Panc1 (cell line): Measurements from ENCODE around the gene BMI1.

ENCODE experiments used
- POLR2AphosphoS5 ChIP-seq: IDR thresholded peaks from 2 replicates; pipeline ENCODE4 v1.6.1; 2012; ENCODE audit warnings: mild to moderate bottlenecking, low read depth, low read length, moderate library complexity
- TCF7L2 ChIP-seq: IDR thresholded peaks from 2 replicates; pipeline ENCODE4 v1.6.1; 2011; ENCODE audit warnings: mild to moderate bottlenecking, low read depth, low read length, inconsistent platforms
- TF ChIP-seq, protein P1 (sequence below): fragments of 450-650 bp; IDR thresholded peaks from 2 replicates; pipeline ENCODE4 v1.5.1; 2017; ENCODE audit warnings: mild to moderate bottlenecking
- TF ChIP-seq, protein P2 (sequence below), 2 experiments: IDR thresholded peaks; 2 replicates each; pipeline ENCODE4 v1.6.1; 2011 to 2012; ENCODE audit warnings: low read depth in 2 of 2, control low read depth in 1 of 2, low read length in 1 of 2, mild to moderate bottlenecking in 1 of 2, moderate library complexity in 1 of 2; ENCODE audit not compliant: insufficient read depth in 1 of 2

DNA sequence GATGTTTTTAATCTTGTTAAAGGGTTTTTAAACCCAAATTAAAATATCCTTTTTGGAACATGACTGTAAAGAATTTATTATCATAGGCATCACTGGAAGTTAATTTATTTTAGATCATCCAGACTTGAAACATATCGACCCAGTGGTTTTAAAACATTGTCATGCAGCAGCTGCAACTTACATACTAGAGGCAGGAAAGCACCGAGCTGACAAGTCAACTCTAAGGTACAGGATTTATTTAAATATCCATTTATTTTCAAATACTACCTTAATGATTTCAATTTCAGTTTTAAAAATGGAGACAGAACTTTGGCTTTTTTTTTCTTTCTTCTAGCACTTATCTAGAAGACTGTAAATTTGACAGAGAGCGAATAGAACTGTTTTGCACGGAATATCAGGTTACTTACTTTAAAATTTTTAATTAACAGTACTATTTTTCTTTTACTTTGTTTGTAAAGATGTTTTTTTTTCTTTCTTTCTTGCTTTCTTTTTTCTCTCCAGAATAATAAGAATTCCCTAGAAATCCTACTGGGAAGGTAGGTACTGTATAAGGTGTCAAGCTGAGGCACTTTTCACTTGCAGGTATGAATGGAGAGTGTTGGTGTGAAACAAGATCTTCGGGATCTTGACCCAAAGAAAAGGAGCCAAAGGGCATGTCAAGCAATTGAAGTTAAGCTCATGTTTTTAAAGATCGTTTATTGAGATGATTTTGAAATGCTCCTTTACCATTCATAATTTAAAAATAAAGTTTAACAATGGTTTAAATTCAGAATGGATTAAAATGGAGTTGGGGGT is 2.9 kb upstream of the BMI1 start:
- TF ChIP-seq, protein P1, sequence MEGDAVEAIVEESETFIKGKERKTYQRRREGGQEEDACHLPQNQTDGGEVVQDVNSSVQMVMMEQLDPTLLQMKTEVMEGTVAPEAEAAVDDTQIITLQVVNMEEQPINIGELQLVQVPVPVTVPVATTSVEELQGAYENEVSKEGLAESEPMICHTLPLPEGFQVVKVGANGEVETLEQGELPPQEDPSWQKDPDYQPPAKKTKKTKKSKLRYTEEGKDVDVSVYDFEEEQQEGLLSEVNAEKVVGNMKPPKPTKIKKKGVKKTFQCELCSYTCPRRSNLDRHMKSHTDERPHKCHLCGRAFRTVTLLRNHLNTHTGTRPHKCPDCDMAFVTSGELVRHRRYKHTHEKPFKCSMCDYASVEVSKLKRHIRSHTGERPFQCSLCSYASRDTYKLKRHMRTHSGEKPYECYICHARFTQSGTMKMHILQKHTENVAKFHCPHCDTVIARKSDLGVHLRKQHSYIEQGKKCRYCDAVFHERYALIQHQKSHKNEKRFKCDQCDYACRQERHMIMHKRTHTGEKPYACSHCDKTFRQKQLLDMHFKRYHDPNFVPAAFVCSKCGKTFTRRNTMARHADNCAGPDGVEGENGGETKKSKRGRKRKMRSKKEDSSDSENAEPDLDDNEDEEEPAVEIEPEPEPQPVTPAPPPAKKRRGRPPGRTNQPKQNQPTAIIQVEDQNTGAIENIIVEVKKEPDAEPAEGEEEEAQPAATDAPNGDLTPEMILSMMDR: no peak
- no peak for TF ChIP-seq POLR2AphosphoS5
- no peak for TF ChIP-seq TCF7L2
- TF ChIP-seq, protein P2, sequence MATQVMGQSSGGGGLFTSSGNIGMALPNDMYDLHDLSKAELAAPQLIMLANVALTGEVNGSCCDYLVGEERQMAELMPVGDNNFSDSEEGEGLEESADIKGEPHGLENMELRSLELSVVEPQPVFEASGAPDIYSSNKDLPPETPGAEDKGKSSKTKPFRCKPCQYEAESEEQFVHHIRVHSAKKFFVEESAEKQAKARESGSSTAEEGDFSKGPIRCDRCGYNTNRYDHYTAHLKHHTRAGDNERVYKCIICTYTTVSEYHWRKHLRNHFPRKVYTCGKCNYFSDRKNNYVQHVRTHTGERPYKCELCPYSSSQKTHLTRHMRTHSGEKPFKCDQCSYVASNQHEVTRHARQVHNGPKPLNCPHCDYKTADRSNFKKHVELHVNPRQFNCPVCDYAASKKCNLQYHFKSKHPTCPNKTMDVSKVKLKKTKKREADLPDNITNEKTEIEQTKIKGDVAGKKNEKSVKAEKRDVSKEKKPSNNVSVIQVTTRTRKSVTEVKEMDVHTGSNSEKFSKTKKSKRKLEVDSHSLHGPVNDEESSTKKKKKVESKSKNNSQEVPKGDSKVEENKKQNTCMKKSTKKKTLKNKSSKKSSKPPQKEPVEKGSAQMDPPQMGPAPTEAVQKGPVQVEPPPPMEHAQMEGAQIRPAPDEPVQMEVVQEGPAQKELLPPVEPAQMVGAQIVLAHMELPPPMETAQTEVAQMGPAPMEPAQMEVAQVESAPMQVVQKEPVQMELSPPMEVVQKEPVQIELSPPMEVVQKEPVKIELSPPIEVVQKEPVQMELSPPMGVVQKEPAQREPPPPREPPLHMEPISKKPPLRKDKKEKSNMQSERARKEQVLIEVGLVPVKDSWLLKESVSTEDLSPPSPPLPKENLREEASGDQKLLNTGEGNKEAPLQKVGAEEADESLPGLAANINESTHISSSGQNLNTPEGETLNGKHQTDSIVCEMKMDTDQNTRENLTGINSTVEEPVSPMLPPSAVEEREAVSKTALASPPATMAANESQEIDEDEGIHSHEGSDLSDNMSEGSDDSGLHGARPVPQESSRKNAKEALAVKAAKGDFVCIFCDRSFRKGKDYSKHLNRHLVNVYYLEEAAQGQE (IDR thresholded peaks at IDR 0.05; ENCODE audit: insufficient read depth in 1 of 2, low read depth in 2 of 2, low read length in 1 of 2): no peak
